SIG-M5 treated with dmso at 0.1 percent for 504 hours (cell line): ENCODE measurements around the gene MNAT1.
"Not testable (repeated sequence)": the region's sequence is repeated elsewhere in the genome, so short reads cannot be mapped to it uniquely, and the experiment has no call there.

ENCODE experiments used
- DNase-seq: peaks from one replicate; lab custom pipeline; 2025; ENCODE audit not compliant: unreplicated experiment; lab: John Stamatoyannopoulos, UW

Gene MNAT1

DNA sequence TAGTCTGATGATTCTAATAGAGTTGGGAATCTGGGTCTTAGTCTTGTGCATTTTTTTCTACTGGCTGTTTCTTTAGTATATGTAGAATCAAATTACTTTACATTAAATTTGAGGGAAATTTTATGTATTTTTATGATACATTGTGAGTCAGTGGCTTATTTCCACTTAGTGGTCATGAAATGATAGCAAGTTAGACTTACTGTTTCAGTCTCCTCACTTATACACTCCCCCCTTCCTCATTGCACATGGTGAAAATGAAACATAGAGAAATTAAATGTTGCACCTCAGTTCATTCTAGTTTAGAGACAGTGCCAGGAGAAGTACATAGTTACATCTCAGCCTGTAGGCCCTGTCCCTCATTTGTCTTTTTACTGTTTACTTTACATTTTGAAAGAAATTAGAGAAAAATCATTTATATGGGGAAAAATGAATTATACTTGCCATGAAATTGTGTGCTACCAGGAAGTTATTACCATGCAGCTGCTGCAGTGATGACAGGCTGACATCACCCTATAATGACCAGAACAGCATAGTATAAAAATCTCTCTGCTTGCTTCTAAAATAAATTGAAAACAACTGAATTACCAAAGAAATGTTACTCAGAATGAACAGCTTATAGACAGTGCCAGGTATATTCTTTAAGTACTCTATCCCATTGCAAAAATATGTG, 133.1 kb downstream of the MNAT1 start:
- no peak for DNase-seq

GRCh38 chr14:60878121-60878520, 143.6 kb downstream of the MNAT1 start:
- DNase-seq = no peak

- DNase-seq = no peak
Observed at GRCh38 chr14:60878536-60878935, 144.0 kb downstream of the MNAT1 start.

- DNase-seq = no peak
Observed at GRCh38 chr14:60882219-60882618, 147.7 kb downstream of the MNAT1 start.

- no peak for DNase-seq
Observed at GRCh38 chr14:60884134-60884533, 149.6 kb downstream of the MNAT1 start.

DNA sequence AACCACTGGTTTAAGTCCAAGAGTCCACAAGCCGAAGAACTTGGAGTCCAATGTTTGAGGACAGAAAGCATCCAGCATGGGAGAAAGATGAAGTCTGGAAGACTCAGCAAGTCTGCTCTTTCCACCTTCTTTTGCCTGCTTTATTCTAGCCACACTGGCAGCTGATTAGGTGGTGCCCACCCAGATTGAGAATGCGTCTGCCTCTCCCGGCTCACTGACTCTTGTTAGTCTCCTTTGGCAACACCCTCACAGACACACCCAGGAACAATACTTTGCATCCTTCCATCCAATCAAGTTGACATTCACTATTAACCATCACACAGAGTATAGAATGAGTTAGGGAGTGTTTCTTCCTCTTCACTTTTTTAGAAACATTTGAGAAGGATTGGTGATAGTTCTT, 156.1 kb downstream of the MNAT1 start:
- DNase-seq = not testable (repeated sequence)

DNA sequence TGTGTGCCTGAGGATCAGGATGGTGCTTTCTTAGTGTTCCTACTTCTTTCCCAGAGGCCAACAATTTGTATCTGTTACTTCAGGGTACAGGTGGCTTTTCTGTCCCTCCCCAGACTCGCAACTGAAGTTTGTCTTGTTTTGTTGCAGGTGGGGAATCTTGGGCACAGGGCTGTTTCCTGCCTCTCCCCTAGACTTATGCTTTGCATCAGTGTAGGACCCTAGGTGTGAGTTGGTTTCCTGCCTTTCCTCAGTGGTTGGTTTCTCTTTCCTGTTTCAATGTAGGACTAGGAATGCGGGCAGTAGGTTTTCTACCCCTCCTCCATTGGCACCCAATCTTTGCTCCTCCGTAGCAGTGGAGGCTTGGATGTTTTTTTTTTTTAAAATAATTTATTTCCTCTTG, 159.3 kb downstream of the MNAT1 start:
- no peak for DNase-seq

- DNase-seq = no peak
Observed at GRCh38 chr14:60904381-60904780, 169.8 kb downstream of the MNAT1 start.

GRCh38 chr14:60905923-60906322, 171.4 kb downstream of the MNAT1 start:
- no peak for DNase-seq

- no peak for DNase-seq
Observed at GRCh38 chr14:60915781-60916180, 181.2 kb downstream of the MNAT1 start.

- no peak for DNase-seq
Observed at GRCh38 chr14:60922050-60922449, 187.5 kb downstream of the MNAT1 start.

DNA sequence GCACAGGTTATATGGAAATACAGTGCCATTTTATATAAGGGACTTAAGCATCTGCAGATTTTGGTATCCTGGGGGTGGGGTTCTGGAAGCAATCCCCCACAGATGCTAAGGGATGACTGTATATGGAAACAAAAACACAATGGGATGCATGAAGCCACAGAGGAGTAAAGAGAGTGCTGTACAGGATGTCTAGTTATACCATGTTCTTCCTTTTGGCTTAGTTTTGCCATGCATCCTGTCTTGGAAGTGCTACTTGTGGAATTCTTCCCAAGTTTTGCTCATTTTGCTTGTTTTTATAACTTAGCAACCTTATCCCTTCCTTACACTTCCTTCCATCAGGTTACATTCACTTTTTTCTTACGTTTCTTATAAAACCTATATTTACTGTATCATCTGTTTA, 190.7 kb downstream of the MNAT1 start:
- DNase-seq = no peak

DNA sequence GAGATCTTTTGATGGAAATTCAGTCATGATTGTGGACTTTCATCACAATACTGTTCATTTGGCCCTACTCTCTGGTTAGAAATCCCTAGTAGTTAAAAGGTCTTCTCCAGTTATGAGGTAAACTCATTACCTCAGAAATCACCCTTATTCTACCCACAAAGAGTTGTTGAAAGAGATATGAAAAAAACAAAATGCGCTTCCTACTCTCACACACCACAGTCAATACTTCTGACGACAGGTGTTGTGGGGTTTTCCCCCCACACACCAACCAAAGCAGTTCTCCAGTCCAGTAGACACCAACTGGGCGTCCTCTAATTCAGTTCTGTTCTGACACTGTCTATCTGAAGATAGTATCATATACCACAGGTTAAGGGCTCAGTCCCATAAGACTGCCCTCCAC, 191.4 kb downstream of the MNAT1 start:
- no peak for DNase-seq

DNA sequence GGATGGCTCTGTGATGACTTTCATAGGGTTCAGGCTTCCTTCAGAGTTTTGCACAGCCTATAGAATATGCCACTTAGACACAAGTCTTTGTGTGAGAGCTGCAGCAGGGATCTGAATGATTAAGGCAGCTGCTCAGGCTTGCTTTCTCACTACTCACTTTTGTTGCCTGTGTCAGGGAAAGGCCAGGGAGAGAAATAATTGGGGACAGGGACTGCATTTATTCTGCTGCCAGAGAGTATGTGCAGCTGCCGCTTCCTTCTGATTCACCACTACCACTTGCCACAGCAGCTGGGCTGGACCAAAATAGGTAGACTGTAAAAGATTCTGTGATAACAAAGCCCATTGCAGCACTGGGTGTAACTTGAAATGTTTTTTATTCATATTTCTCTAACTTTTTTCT, 196.7 kb downstream of the MNAT1 start:
- no peak for DNase-seq

- no peak for DNase-seq
Observed at GRCh38 chr14:60933920-60934655, 199.5 kb downstream of the MNAT1 start.

- DNase-seq = no peak
Observed at GRCh38 chr14:60935319-60935718, 200.8 kb downstream of the MNAT1 start.

- no peak for DNase-seq
Observed at GRCh38 chr14:60943637-60944032, 209.1 kb downstream of the MNAT1 start.

DNA sequence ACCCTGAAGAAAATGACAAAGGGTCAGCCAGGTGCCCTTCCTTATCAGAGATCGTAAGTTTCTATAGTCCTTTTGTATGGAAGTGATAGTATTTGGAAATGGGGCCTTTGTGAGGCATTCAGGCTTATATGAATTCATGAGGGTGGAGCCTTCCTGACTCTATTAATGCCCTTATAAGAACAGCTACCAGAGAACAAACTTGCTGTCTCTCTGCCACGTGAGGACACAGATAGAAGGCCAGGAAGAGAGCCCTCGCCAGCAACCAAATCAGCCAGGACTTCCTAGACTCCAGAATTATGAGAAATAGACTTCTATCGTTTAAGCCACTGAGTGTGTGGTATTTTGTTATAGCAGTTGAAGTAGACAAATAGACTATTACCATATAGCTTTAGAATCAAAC, 209.6 kb downstream of the MNAT1 start:
- no peak for DNase-seq

DNA sequence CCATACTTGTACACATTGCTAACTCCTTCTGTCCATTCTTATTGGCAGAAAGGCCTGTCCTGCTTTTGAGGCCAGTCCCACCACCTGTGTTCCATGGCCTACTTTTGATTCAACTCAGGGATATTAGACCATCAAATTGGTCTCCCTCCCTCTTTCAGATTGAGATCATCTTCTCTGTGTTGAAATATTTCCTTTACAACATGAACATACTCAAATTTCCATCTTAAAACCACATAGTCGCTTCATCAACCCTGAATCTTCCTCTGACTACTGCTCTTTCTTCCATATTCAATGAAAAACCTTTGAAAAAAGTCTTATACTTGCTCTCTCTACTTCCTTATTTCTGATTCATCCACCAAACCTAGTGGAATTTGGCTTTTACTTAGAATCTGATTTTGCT, 211.4 kb downstream of the MNAT1 start:
- peak; percentile 12 for DNase-seq

- no peak for DNase-seq
Observed at GRCh38 chr14:60946773-60947172, 212.2 kb downstream of the MNAT1 start.

DNA sequence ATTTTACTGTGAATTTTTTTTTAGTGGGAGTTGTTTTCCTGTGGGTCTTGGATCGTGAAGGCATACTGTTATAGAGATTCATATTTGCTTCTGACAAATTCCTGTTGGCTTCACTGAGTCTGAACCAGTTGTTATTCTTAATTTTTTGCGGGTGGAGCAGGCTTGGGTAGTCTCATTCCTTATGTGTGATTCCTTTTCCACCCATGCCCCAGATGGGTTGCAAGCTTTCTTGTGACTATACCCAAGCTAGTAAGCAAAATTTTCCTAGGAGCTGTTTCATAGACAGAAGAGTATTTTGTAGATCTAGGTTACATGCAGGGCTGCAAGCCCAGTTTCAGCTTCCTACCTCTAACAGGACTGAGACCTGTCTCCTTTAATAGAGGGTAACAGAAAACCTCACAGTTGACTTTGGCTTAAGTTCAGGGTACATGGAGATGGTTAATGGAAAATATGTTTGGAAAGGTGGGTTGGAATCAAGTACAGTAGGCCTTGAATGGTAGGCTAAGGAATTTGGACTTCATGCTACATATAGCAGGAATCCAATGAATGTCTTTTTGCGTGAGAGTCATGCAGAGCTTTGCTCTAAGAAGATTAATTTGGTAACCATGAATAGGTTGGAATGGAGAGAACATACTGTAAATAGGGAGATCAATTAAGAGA, 217.3 kb downstream of the MNAT1 start:
- no peak for DNase-seq

GRCh38 chr14:60956202-60956601, 221.6 kb downstream of the MNAT1 start:
- no peak for DNase-seq
